ENCODE results near the gene PTP4A1. TPM values are rescaled to one million over a fixed set of nuclear protein-coding genes. Genes with fewer than 3 reads are reported as not detected.

The PTP4A1 gene
- polyA plus RNA-seq, 1 donor (not counting 4 experiments of a cell fraction or from before 2014, with no cell fraction given): 65.7 TPM

- Histone ChIP-seq H3K27me3 (ENCODE audit: control insufficient read depth, extremely low read depth, insufficient read depth, low read length) (no peaks in the 10 kb centered on the region), H3K79me2 (ENCODE audit: control insufficient read depth, insufficient read depth, low read length) (no peaks in the 10 kb centered on the region), H2AFZ (ENCODE audit: control insufficient read depth, low read length) (no peak overlapping the region), H3K4me1 (ENCODE audit: control insufficient read depth, extremely low read depth, insufficient read depth, low read length) (peaks cover 18% of the 10 kb centered on the region), H4K20me1 (ENCODE audit: control insufficient read depth, extremely low read depth, insufficient read depth, low read length) (no peaks in the 10 kb centered on the region), H3K9ac (ENCODE audit: control insufficient read depth, extremely low read depth, insufficient read depth, low read length) (no peak overlapping the region), H3K4me2 (ENCODE audit: control insufficient read depth, extremely low read depth, insufficient read depth, low read depth, low read length) (peak overlapping the region; percentile 75), H3K4me3 (ENCODE audit: control insufficient read depth in 2 of 3, extremely low read depth in 1 of 3, insufficient read depth in 2 of 3, low read depth in 1 of 3, low read length in 3 of 3) (no peak overlapping the region), H3K9me3 (ENCODE audit: control insufficient read depth, low read depth, low read length) (no peaks in the 10 kb centered on the region), H3K27ac (ENCODE audit: control insufficient read depth, insufficient read depth, low read length) (peak overlapping the region; percentile 84), H3K36me3 (ENCODE audit: control insufficient read depth in 2 of 2, extremely low read depth in 1 of 2, insufficient read depth in 2 of 2, low read length in 2 of 2) (no peaks in the 10 kb centered on the region), H3K9me1 (ENCODE audit: control insufficient read depth, extremely low read depth, insufficient read depth, low read length) (no peaks in the 10 kb centered on the region)
- FAIRE-seq (no peak), DNase-seq (ENCODE audit: low read depth, low spot score) (no peak)
- TF ChIP-seq EZH2 (IDR thresholded peaks at IDR 0.05; ENCODE audit: low read length) (no peak), CTCF (optimal IDR thresholded peaks at IDR 0.05 in 1 of 3, IDR thresholded peaks at IDR 0.05 in 1 of 3, conservative IDR thresholded peaks at IDR 0.05 in 1 of 3; ENCODE audit: extremely low read depth in 1 of 3, insufficient read depth in 2 of 3, low read length in 3 of 3) (no peak)
- dilution Hi-C loops (cut with MboI; ENCODE audit: extremely low pct_ligation_motif_present, low sequenced_read_pairs): no loop called here
Observed at GRCh38 chr6:63537959-63538300, 34.4 kb upstream of the PTP4A1 start.

- no peak overlapping the region for H2AFZ ChIP-seq (ENCODE audit: control insufficient read depth, low read length)
- no peak overlapping the region for H3K4me3 ChIP-seq (ENCODE audit: control insufficient read depth in 2 of 3, extremely low read depth in 1 of 3, insufficient read depth in 2 of 3, low read depth in 1 of 3, low read length in 3 of 3)
- TF ChIP-seq EZH2 (IDR thresholded peaks at IDR 0.05; ENCODE audit: low read length): no peak
- no peak for TF ChIP-seq CTCF (optimal IDR thresholded peaks at IDR 0.05 in 1 of 3, IDR thresholded peaks at IDR 0.05 in 1 of 3, conservative IDR thresholded peaks at IDR 0.05 in 1 of 3; ENCODE audit: extremely low read depth in 1 of 3, insufficient read depth in 2 of 3, low read length in 3 of 3)
- peak overlapping the region; percentile 70 for H3K27ac ChIP-seq (ENCODE audit: control insufficient read depth, insufficient read depth, low read length)
- FAIRE-seq: no peak
- peak overlapping the region; percentile 75 for H3K4me2 ChIP-seq (ENCODE audit: control insufficient read depth, extremely low read depth, insufficient read depth, low read depth, low read length)
- dilution Hi-C loops (cut with MboI; ENCODE audit: extremely low pct_ligation_motif_present, low sequenced_read_pairs): no loop called here
- no peaks in the 10 kb centered on the region for H3K36me3 ChIP-seq (ENCODE audit: control insufficient read depth in 2 of 2, extremely low read depth in 1 of 2, insufficient read depth in 2 of 2, low read length in 2 of 2)
- H3K79me2 ChIP-seq (ENCODE audit: control insufficient read depth, insufficient read depth, low read length): no peaks in the 10 kb centered on the region
- H4K20me1 ChIP-seq (ENCODE audit: control insufficient read depth, extremely low read depth, insufficient read depth, low read length): no peaks in the 10 kb centered on the region
- H3K9ac ChIP-seq (ENCODE audit: control insufficient read depth, extremely low read depth, insufficient read depth, low read length): no peak overlapping the region
- no peaks in the 10 kb centered on the region for H3K9me1 ChIP-seq (ENCODE audit: control insufficient read depth, extremely low read depth, insufficient read depth, low read length)
- no peak for DNase-seq (ENCODE audit: low read depth, low spot score)
- H3K9me3 ChIP-seq (ENCODE audit: control insufficient read depth, low read depth, low read length): no peaks in the 10 kb centered on the region
- H3K4me1 ChIP-seq (ENCODE audit: control insufficient read depth, extremely low read depth, insufficient read depth, low read length): peaks cover 18% of the 10 kb centered on the region
- H3K27me3 ChIP-seq (ENCODE audit: control insufficient read depth, extremely low read depth, insufficient read depth, low read length): no peaks in the 10 kb centered on the region
Observed at GRCh38 chr6:63538550-63538949, 33.7 kb upstream of the PTP4A1 start.

All from keratinocyte (primary cell).